Activated CD8-positive, alpha-beta memory T cell treated with anti-CD3 and anti-CD28 coated beads for 1 hour (primary cell): ENCODE data around the gene PDE4D.

ENCODE experiments used
- DNase-seq, 2 donors: peaks; one replicate each; pipeline ENCODE4 v3.0.0-alpha.2; 2020; ENCODE audit warnings: low read depth in 1 of 2; ENCODE audit errors: extremely low read depth in 1 of 2

Gene PDE4D

GRCh38 chr5:59746241-59746765, 147.2 kb downstream of the PDE4D start:
- no peak for DNase-seq

- no peak for DNase-seq
These were observed 148.1 kb downstream of the PDE4D start for GRCh38 chr5:59745415-59745863.

- DNase-seq = no peak
These were observed 149.0 kb downstream of the PDE4D start for GRCh38 chr5:59744531-59744992.

- DNase-seq = no peak
These were observed 151.9 kb downstream of the PDE4D start for GRCh38 chr5:59741599-59741998.

GRCh38 chr5:59738024-59738423, 155.5 kb downstream of the PDE4D start:
- no peak for DNase-seq

- no peak for DNase-seq
These were observed 160.7 kb downstream of the PDE4D start for GRCh38 chr5:59732806-59733205.

- no peak for DNase-seq
These were observed 161.2 kb downstream of the PDE4D start for GRCh38 chr5:59732301-59732700.

- DNase-seq = no peak
These were observed 161.7 kb downstream of the PDE4D start for GRCh38 chr5:59731809-59732208.

- DNase-seq = no peak
These were observed 163.7 kb downstream of the PDE4D start for GRCh38 chr5:59729820-59730219.

GRCh38 chr5:59729357-59729756, 164.2 kb downstream of the PDE4D start:
- no peak for DNase-seq

GRCh38 chr5:59728356-59728755, 165.2 kb downstream of the PDE4D start:
- no peak for DNase-seq

GRCh38 chr5:59727186-59727585, 166.3 kb downstream of the PDE4D start:
- DNase-seq = no peak

- no peak for DNase-seq
These were observed 168.1 kb downstream of the PDE4D start for GRCh38 chr5:59725392-59725767.

- no peak for DNase-seq
These were observed 168.8 kb downstream of the PDE4D start for GRCh38 chr5:59724482-59725391.

- DNase-seq = no peak
These were observed 170.7 kb downstream of the PDE4D start for GRCh38 chr5:59722874-59723273.

GRCh38 chr5:59721741-59722140, 171.8 kb downstream of the PDE4D start:
- DNase-seq = no peak

- DNase-seq = no peak
These were observed 173.5 kb downstream of the PDE4D start for GRCh38 chr5:59720063-59720462.

- no peak for DNase-seq
These were observed 176.5 kb downstream of the PDE4D start for GRCh38 chr5:59716966-59717500.

GRCh38 chr5:59716029-59716428, 177.5 kb downstream of the PDE4D start:
- DNase-seq = no peak

- DNase-seq = no peak
These were observed 178.3 kb downstream of the PDE4D start for GRCh38 chr5:59715228-59715627.

GRCh38 chr5:59713498-59713844, 180.1 kb downstream of the PDE4D start:
- DNase-seq = no peak

GRCh38 chr5:59712836-59713497, 180.6 kb downstream of the PDE4D start:
- DNase-seq = no peak
